ENCODE results near the gene OR10A2.
"Not testable (repeated sequence)": the region's sequence is repeated elsewhere in the genome, so short reads cannot be mapped to it uniquely, and the experiment has no call there.

OR10A2 gene, protein sequence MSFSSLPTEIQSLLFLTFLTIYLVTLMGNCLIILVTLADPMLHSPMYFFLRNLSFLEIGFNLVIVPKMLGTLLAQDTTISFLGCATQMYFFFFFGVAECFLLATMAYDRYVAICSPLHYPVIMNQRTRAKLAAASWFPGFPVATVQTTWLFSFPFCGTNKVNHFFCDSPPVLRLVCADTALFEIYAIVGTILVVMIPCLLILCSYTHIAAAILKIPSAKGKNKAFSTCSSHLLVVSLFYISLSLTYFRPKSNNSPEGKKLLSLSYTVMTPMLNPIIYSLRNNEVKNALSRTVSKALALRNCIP

DNA sequence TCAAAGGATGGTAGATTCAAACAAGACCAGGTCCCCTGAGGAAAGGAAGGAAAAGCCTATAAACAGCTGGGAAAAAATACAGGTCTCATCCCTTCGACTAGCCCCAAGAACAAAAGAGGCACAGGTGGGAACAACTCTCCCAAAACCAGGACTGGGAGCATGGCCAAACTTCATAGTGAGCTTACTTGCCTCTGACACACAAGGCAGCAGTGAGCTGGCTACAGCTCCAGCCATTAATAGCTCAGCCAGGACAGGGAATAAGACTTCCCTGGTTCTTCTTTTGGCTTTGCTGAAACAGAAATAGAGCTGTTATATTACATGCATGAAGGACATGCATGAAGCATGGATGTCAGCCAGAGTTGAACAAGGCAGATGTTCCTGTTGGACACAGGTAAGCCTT is at the start of gene OR10A2:
TSS of gene OR10A2 (plus strand) at position 97 of the 400 bp plus-strand sequence. CDS start 6,698 bp downstream, outside the sequence.
- no peak for DNase-seq

DNA sequence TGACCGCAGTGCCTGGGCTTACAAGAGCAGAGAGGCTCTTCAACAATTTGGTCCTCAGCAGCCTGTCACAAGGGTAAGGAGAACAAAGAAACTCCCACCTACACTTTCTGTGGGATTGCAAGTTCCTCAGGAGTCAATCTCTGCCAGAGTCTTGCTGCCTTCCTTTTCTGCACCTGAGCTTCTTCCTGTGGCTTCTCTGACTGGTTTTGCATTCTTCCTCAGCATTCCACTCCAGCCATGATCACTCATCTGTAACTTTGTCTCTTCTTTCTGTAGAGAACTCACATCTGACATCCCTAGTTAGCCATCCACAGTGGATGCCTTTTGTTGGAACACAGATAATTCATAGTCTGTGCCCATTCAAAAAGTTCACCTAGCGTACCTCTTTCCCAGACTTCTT is 49.2 kb upstream of the OR10A2 start:
- no peak for DNase-seq

DNA sequence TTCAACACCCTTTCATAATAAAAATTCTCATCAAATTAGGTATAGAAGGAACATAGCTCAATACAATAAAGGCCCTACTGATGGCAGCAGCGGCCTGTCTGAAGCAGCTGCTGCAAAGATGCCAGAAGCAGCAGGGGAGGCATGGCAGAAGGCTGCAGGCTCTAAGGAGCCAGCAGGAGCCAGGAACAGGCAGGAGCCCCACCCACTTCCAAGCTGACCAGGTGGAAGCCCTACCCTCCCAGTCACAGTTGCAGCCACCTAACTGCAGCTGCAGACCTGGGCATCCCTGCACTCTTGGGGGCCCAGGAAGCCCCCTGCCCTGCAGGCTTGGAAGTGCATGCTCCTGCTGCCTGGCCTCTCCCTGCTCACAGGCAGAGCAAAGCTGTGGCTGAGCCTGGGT is 45.2 kb upstream of the OR10A2 start:
- no peak for DNase-seq

DNA sequence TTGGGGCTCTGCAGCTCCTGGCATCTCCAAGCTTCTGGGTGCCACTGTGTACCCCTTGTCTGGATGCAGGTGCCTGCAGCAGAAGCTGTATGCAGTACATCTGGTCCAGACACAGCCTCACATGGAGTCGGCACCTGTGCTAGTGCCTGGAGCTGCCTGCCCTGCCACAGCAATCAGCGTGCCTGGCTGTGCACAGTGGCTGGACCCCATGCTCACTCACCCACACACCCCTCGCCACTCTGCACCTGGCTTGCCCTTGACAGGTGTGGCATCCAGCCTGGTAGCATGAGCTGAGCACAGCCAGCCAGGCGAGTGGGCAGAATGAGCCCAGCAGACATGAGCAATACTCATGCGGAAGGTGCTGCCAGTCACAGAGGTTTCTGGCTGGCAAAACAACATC is 43.9 kb upstream of the OR10A2 start:
- DNase-seq = no peak

DNA sequence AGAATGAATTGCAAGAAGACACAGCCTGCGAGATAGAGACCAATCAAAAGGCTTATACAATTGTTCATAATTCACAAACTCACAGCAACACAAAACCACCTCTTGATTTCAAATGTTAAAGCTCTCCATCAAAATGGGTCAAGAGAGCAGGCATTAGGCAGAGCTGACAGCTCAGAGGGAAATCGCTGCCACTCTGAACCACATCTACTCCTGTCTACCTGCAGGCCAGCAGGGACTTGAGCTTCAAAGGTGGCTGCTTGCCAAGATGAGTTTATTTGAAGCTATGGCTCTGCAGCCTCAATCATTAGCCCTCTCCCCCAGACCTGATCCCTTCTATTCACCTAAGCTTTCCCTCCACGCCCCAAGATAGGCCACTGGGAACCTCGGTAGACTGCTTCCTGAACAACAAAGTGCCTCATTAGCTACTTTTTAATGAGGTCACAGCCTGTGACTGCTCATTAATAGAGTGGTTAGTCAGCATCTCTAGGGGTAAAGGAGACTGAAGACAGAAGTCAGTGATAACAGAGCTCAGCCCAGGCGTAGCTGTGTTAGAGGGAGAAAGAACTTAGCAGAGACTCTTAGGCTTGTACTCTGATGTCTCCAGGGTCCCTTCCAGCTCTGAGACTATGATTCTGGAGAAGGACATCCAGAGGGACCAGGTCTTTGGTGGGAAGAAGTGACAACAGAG is 38.6 kb upstream of the OR10A2 start:
- DNase-seq = no peak

DNA sequence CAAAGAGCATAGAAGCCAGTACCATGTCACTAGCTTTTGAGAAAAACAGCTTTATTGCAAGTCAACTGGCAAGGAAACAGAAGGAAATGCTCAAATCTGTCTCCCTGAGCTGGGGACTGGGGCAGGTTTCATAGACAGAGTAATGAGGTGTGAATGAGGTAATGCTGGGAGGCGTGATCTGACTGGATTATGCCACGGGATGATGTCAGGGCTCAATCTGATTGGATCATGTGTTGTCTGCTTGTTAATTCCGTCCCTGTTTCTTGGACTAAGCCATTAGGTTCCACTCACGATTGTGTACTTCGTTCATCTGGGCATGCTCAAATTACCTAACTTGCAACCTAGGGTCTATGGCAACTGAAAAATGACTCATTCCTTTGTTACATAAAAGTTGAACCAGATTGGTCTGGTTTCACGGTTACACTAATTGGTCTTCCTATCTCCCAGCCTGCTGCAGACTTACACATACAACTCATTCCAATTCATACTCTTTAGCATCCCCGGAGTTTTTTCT is 37.6 kb upstream of the OR10A2 start:
- peak; percentile 31 for DNase-seq

DNA sequence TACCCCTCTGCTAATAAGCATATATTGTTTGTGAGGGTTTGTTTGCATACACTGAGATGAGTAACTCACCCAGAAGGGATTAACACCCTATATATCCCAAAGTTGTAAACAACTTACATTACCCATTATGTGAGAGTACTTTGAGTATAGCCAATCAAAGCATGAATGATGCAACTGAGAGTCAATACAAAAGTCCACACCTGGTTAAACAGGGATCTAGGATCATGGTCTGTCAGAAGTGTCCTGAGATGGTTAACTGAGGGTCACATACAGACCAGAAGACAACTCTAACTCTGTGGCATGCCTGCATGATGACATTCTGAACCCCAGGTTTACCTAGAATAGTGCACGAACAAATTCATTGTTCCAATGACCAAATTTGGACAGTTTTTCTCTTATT is 34.8 kb upstream of the OR10A2 start:
- DNase-seq = no peak

DNA sequence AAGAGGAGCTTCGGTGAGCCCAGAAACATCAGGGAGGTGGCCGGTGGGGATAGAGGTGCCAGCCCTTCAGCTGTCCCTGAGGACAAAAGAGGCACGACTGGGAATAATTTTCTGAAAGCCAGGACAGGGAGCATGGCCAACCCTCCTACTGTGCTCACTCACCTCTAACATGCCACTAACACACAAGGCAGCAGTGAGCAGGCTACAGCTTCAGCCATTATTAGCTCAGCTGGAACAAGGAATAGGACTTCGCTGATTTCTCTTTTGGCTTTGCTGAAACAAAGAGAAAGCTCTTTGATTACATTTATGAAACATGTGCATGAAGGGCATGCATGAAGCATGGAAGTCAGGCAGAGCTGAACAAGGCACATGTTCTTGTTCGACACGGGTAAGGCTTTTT is 29.5 kb upstream of the OR10A2 start:
- DNase-seq = no peak

DNA sequence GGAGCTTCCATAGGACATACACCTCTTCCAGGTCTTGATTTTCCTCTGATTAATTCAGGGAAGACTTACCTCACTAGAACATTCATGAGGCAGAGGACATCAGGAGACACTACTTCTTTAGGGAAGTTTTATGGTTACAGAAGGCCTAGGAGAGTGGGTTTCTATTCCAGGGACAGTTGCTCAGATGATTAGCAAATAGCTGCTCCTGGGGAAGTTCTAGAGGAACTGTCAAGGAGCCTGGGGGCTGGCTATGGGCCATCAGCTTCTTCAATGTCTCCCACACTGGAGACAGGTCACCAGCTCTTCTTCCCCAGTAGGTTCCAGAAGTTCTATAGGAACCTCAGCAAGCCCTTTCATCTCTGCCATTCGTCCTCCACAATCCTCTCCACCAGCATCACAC is 28.8 kb upstream of the OR10A2 start:
- no peak for DNase-seq

DNA sequence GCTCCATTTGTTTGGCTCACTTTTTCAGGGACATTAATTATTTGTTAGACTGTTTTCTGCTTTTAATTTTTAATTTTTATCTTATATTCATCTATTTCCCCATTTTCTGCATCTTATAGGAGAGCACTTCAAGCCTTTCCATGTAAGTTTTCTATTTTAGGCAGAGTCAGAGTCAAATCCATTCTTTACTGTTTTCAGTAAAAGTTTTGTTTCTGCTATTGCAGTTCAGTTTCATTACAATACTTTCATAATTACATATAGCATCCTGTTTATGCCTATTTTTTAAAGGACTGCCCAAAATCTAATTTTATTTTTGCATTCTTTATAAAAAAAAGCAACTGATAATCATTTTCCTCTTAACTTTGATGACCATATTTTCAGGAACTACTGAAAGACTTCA is 21.2 kb upstream of the OR10A2 start:
- no peak for DNase-seq

DNA sequence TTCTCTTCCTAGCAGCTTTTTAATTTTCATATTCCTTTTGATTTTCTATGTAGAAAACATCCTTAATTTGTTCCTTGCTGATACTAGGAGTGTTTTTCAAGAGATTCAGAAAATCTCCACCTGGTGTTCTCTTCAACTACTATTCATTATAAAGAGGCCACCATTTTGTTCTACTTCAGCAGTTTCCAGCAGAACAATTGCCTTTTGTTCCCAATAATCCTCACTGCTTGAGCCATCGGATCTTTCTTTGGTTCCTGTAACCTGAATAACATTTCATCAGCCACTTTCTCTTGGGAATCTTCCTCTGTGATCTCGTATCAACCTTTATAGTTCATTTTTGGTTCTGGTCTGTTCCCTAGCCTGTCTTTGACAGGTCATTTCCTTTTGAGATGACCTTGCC is 19.2 kb upstream of the OR10A2 start:
- DNase-seq = no peak

DNA sequence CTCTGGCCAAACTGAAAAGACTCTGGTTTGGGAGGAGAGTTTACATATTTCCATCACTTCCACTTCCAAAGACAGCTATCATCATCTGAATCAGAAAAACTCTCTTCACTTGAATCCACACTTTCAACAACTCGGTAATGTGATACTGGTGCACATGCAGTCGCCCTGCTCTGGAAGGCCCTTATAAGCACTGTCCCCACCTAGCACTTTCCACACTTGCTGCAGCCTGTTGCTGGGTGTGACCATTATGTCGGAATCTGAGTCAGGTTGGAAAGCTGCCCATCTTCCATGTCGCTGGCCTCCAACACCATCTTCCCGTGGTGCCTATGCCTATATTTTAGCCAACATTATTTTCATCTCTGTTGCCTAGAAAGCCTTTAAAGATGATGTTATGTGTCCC is 18.5 kb upstream of the OR10A2 start:
- no peak for DNase-seq

DNA sequence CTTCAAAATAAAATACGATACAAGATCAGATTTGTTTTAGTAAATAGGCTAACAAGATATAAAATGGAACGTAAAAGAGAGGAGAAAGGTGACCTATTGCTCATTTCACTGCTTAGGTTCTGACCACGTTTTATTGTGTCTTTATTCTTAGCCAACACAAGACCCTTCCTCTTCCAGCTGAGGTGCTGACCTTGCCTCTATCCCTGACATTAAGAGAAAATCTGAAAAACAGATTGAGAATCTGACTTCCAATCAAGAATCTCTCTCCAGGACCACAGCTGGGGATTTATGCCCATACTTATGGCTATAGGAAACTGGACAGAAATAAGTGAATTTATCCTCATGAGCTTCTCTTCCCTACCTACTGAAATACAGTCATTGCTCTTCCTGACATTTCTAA is 17.5 kb upstream of the OR10A2 start, which contains the start of gene OR10A5:
TSS of gene OR10A5 (plus strand) at position 301 of the 400 bp plus-strand sequence. CDS start at position 301, 0 bp downstream.
- no peak for DNase-seq

DNA sequence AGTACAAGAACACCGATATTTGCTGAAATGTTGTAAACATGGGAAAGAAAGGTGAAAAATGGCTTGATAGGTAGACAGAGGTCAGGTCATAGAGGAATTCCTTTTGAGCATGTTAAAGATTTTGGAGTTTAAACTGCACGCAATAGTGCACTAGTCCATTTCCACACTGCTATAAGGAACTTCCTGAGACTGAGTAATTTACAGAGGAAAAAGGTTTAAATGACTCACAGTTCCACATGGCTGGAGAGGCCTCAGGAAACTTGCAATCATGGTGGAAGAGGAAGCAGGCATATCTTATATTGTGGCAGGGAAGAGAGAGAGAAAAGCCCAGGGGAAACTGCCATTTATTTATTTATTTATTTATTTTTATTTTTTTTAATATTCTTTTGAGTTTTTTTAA is 12.3 kb upstream of the OR10A2 start:
- no peak for DNase-seq

DNA sequence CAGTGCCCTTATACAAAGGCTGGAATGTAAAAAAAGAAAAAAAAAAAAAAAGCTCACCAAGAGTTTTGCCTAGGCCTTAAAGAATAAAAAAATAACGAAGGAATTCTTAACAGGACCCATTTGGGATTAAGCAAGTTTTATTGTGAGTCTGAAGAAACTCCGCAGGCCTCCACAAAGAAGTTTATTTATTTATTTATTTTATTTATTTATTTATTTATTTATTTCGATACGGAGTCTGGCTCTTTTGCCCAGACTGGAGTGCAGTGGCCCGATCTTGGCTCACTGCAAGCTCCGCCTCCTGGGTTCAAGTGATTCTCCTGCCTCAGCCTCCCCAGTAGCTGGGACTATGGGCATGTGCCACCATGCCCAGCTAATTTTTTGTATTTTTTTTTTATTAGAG is 8.1 kb upstream of the OR10A2 start:
- not testable (repeated sequence) for DNase-seq

DNA sequence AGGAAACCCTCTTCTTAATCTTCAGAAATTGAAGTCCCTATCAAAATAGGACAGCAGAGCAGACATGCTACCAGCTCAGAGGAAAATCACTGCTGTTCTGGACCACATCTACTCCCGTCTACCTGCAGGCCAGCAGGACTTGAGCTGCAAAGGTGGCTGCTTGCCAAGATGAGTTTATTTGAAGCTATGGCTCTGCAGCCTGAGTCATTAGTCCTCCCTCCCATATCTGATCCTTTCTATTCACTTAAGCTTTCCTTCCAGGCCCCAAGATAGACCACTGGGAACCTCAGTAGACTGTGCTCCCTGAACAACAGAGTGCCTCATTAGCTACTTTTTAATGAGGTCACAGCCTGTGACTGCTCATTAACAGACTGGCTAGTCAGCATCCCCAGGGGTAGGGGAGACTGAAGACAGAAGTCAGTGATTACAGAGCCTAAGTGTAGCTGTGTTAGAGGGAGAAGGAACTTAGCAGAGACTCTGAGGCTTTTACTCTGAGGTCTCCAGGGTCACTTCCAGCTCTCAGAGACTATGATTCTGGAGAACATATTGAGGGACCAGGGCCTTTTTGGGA is 6.8 kb upstream of the OR10A2 start:
- DNase-seq = no peak

DNA sequence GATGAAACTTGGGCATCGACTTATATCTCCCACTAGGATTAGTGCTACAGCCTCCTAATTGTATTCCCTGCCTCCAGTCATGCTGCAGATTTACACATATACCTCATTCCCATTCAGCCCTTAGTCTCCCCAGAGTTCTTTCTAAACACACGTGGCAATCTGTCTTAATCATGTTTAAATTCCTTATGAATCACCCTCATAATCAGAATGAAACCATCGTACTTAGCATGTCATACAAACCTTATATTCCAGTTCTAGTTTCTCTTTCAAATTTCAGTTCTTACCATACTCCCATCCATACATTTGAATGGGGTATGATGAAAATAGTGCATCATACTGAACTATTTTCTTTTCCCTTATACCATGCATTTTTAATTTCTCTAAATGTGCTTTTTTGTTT is 6.0 kb upstream of the OR10A2 start:
- no peak for DNase-seq

DNA sequence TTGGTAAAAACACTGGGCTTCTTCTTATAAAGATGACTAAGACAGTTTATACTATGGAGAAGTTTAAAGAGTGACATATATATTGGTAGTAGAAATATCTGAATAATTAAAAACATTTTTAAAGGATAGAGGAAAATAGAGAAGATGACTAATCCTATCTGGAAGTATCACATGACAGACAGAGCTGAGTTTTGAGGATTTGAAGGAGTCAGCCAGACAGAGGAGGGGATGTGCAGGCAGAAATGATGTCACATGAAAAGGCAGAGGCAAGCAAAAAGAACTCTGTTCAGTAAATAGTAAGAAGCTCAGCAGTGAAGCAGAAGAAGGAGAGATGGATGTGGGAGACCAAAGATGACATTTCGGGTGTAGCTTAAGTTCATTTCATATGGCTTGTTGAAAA is 1.6 kb downstream of the OR10A2 start:
- no peak for DNase-seq

DNA sequence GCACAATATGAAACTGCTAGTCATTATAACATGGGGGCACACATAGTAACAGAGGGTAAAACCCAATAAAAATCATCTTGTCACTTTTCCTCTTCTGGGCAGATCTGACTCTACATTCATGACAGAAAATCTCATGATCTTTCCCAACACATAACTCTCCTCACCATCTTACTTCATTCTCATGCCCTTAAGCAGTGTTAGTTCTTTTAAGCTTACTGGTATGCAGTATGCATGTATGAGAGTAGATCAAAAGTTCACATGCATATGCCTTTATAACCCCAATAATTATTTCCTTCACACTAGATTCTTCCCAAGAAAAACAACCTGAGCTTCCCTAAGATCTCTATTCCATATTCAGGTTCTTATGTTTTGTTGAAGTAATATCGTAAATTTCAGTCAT is 8.4 kb downstream of the OR10A2 start:
- no peak for DNase-seq

DNA sequence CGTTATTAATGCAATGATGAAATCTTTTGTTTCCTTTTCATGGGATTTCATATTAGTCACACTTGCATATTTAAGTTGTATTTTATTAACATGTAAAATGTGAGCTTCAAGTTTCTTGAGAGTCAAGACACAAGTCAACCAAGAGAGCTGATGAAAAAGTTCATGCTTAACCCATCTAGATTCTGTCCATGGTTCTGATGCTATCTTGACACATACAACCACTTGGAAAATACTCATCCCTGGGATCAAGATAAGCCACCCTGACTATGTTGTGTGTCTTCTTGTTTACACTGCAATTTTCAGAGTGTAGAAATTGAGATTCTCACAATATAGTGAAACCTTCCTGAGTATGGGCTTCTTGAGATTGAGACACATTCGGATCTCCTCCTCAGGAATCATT is 12.9 kb downstream of the OR10A2 start:
- no peak for DNase-seq

DNA sequence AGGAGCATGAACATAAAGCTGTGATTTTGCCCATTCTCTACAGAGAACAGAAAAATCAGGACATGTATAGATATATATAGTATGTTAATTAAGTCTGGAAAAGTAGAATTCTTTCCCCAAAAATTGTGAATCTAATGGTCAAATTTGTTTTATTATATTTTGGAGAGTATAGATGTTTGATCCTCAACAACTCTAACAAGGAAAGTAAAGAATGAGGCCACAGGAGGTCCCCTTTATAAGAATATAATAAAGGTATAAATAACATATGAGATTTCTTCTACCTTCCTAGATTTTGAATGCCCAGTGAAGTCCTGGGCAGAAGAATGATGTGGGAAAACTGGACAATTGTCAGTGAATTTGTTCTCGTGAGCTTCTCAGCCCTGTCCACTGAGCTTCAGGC is 13.5 kb downstream of the OR10A2 start, which contains the start of gene OR10A4:
TSS of gene OR10A4 (plus strand) at position 301 of the 400 bp plus-strand sequence. CDS start at position 324, 23 bp downstream.
- no peak for DNase-seq

DNA sequence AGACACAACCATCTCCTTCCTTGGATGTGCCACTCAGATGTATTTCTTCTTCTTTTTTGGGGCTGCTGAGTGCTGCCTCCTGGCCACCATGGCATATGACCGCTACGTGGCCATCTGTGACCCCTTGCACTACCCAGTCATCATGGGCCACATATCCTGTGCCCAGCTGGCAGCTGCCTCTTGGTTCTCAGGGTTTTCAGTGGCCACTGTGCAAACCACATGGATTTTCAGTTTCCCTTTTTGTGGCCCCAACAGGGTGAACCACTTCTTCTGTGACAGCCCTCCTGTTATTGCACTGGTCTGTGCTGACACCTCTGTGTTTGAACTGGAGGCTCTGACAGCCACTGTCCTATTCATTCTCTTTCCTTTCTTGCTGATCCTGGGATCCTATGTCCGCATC is 14.1 kb downstream of the OR10A2 start:
- no peak for DNase-seq

DNA sequence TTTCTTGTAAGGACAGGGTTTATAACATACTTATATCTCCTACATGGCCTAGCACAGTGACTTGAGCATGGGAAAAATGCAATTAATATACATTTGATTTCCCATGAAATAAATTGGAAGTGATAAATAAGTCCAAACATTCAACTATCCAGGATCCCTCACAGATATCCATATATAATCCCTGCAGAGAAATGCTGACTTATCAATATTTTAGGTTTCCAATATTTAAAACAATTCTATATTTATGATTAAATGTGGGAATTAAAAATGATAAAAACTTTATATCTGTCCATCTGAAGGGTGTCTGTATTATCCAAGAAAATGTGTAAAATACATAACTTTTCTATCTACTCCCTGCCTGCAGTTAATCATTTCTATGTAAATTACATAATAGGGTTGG is 19.9 kb downstream of the OR10A2 start:
- DNase-seq = no peak

DNA sequence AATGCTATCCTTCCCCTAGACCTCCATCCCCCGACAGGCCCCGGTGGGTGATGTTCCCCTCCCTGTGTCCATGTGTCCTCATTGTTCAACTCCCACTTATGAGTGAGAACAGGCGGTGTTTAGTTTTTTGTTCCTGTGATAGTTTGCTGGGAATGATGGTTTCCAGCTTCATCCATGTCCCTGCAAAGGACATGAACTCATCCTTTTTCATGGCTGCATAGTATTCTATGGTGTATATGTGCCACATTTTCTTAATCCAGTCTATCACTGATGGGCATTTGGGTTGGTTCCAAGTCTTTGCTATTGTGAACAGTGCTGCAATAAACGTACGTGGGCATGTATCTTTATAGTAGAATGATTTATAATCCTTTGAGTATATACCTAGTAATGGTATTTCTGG is 24.9 kb downstream of the OR10A2 start:
- DNase-seq = not testable (repeated sequence)

Data from NCI-H748 treated with DMSO at 0.1 percent for 48 hours (cell line).